ENCODE measurements around the gene CDK17. TPM values are rescaled to one million over a fixed set of nuclear protein-coding genes. Genes with fewer than 3 reads are reported as not detected.

Gene CDK17
- total and polyA plus RNA-seq, 2 of the 8 experiments (the other 6 are each of a cell fraction or from before 2014, with no cell fraction given): 5.8 to 20.0 TPM

GRCh38 chr12:96404696-96405095 lies 4.5 kb upstream of the CDK17 start:
- Histone ChIP-seq H3K9me3 (ENCODE audit: insufficient read depth in 2 of 2, low read depth in 1 of 2, low read length in 1 of 2) (no peaks in the 10 kb centered on the region), H2BK20ac (ENCODE audit: low read length) (no peak overlapping the region), H2BK12ac (ENCODE audit: low read depth, low read length) (no peak overlapping the region), H4K8ac (ENCODE audit: extremely low read depth, insufficient read depth, low read length) (no peak overlapping the region), H3K18ac (ENCODE audit: extremely low read depth, low read length) (no peak overlapping the region), H2AK5ac (ENCODE audit: low read depth, low read length) (no peak overlapping the region), H3K4me2 (ENCODE audit: insufficient read depth in 1 of 2, low read depth in 2 of 2, low read length in 2 of 2) (no peak overlapping the region), H4K20me1 (replicated peaks in 1 of 2; ENCODE audit: control insufficient read depth in 1 of 2, insufficient read depth in 2 of 2, low read length in 2 of 2) (no peaks in the 10 kb centered on the region), H3K36me3 (ENCODE audit: control insufficient read depth in 2 of 4, insufficient read depth in 4 of 4, low read length in 3 of 4) (no peaks in the 10 kb centered on the region), H3K27ac (ENCODE audit: low read depth, low read length) (no peak overlapping the region), H3K56ac (replicated peaks; ENCODE audit: insufficient read length, low read depth, low read length) (no peak overlapping the region), H2AFZ (ENCODE audit: low read length) (no peak overlapping the region), H3K79me2 (ENCODE audit: control insufficient read depth in 1 of 2, insufficient read depth in 2 of 2, low read length in 2 of 2) (no peaks in the 10 kb centered on the region), H4K5ac (ENCODE audit: insufficient read length, low read depth, low read length) (no peak overlapping the region), H2BK15ac (ENCODE audit: low read length) (no peak overlapping the region), H3K4ac (replicated peaks; ENCODE audit: insufficient read length, low read depth, low read length) (no peak overlapping the region), H3K9ac (replicated peaks in 1 of 4; ENCODE audit: extremely low read depth in 1 of 4, low read depth in 3 of 4, low read length in 3 of 4) (no peak overlapping the region), H3K27me3 (replicated peaks in 1 of 4; ENCODE audit: control insufficient read depth in 3 of 4, extremely low read depth in 1 of 4, insufficient read depth in 3 of 4, low read length in 3 of 4) (no peaks in the 10 kb centered on the region), H3K4me3 (ENCODE audit: extremely low read depth in 1 of 4, insufficient read depth in 2 of 4, low read depth in 3 of 4, low read length in 4 of 4) (no peak overlapping the region), H3K14ac (ENCODE audit: insufficient read length) (no peak overlapping the region), H3K23me2 (ENCODE audit: low read depth, low read length) (peaks cover 4% of the 10 kb centered on the region; the same call in 1 of the 2 replicates), H2BK5ac (ENCODE audit: low read depth, low read length) (no peak overlapping the region), H4K91ac (replicated peaks; ENCODE audit: insufficient read length, low read length) (no peak overlapping the region), H3K23ac (ENCODE audit: insufficient read length) (no peak overlapping the region), H2BK120ac (replicated peaks; ENCODE audit: low read depth, low read length) (no peak overlapping the region), H3K4me1 (replicated peaks in 1 of 4; ENCODE audit: control insufficient read depth in 3 of 4, insufficient read depth in 4 of 4, low read length in 3 of 4) (peaks cover 2 to 8% (median 7%) of the 10 kb centered on the region in 4 experiments; a peak in 4 of 7 replicates), H3K79me1 (ENCODE audit: low read depth, low read length) (no peaks in the 10 kb centered on the region)
- ChIA-PET CTCF (ENCODE audit: partially characterized antibody) (interaction anchor here (1.0 to 2.9 kb wide), 2 partner anchors 18 to 57 kb away, joined by 4 to 8 read pairs; no protein-coding TSS in a partner anchor), POLR2A (ENCODE audit: partially characterized antibody) (no interaction called here)
- 88% methylated on average over 3 of the region's 3 CpGs; no CpG with 5 or more reads in 1 of the 2 experiments for WGBS, 2 experiments (ENCODE audit: extremely low coverage in 1 of 2, insufficient coverage in 1 of 2, insufficient read length in 1 of 2, insufficient replicate concordance in 2 of 2, low coverage in 1 of 2, low lambda C conversion rate in 2 of 2, missing lambda C conversion rate in 1 of 2)
- DNase-seq (ENCODE audit: low read depth in 1 of 2, low spot score in 2 of 2): no peak
- no peak for FAIRE-seq
- TF ChIP-seq JUN (IDR thresholded peaks at IDR 0.05; ENCODE audit: low read depth, low read length) (no peak), ATF2 (IDR thresholded peaks at IDR 0.05; ENCODE audit: low read length) (no peak), NANOG (IDR thresholded peaks at IDR 0.05; ENCODE audit: insufficient read depth, low read depth, low read length, poor library complexity, severe bottlenecking) (no peak), GABPA (IDR thresholded peaks at IDR 0.05; ENCODE audit: borderline replicate concordance, insufficient read depth, low read length) (no peak), TAF7 (optimal IDR thresholded peaks at IDR 0.05; ENCODE audit: borderline replicate concordance, low read depth, low read length) (no peak), SIN3A (conservative IDR thresholded peaks at IDR 0.05 in 1 of 2, IDR thresholded peaks at IDR 0.05 in 1 of 2; ENCODE audit: low read depth in 1 of 2, low read length in 2 of 2) (no peak), SP1 (IDR thresholded peaks at IDR 0.05; ENCODE audit: low read depth, low read length) (no peak), E2F6 (IDR thresholded peaks at IDR 0.05) (no peak), MAX (IDR thresholded peaks at IDR 0.05) (no peak), EP300 (IDR thresholded peaks at IDR 0.05; ENCODE audit: borderline replicate concordance in 1 of 2, low read depth in 2 of 2, low read length in 2 of 2) (no peak), TBP (IDR thresholded peaks at IDR 0.05; ENCODE audit: low read depth, low read length) (no peak)
